ENCODE data around the gene SLC7A10. TPM values are rescaled to one million over a fixed set of nuclear protein-coding genes. Genes with fewer than 3 reads are reported as not detected.
"Not testable (repeated sequence)": the region's sequence is repeated elsewhere in the genome, so short reads cannot be mapped to it uniquely, and the experiment has no call there.

SLC7A10 gene
- total RNA-seq, 1 donor from 2014 or later, result not detected

DNA sequence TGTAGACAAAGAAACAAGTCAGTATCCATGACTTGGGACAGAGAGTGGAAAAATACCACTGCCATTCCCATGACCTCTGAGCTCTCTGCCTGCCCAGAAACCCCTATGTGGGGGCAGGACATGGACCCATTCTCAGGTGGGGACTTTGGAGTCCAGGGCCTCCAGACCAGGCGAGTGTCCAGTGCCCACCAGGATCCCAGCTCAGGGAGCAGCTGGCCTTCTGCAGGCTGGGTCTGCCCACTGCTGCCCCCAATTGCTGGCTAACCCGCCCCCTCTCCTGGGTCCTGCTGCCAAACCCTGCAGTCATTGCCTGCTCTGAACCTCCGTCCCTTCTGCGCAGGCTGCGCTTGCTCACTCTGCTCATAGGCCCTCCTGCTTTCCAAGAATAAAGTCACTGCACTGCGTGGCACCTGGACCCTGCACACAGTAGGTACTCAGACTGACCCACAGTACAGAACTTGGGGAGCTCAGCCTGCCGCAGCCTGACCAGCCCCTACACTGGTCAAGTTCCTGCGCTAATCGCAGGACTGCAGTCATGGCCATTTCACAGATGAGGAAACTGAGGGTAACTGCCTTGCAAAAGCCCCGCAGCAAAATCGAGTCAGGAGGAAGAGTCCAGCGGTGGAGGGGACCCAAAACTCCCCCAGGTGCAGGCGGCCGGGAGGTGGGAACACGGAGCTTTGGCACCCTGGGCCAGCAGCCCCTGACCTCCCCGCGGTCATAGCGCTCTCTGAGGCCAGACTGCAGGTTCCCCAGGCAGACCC, 774 bp downstream of the SLC7A10 start:
- Histone ChIP-seq H3K4me3 (peak overlapping the region; percentile 14 to 16), H3K27me3 (peaks cover 16% of the 10 kb centered on the region), H3K36me3 (no peaks in the 10 kb centered on the region), H3K27ac (no peak overlapping the region), H3K9me3 (peaks cover 13 to 17% of the 10 kb centered on the region in 2 donors), H3K4me1 (no peaks in the 10 kb centered on the region)
- TF ChIP-seq, protein P1, sequence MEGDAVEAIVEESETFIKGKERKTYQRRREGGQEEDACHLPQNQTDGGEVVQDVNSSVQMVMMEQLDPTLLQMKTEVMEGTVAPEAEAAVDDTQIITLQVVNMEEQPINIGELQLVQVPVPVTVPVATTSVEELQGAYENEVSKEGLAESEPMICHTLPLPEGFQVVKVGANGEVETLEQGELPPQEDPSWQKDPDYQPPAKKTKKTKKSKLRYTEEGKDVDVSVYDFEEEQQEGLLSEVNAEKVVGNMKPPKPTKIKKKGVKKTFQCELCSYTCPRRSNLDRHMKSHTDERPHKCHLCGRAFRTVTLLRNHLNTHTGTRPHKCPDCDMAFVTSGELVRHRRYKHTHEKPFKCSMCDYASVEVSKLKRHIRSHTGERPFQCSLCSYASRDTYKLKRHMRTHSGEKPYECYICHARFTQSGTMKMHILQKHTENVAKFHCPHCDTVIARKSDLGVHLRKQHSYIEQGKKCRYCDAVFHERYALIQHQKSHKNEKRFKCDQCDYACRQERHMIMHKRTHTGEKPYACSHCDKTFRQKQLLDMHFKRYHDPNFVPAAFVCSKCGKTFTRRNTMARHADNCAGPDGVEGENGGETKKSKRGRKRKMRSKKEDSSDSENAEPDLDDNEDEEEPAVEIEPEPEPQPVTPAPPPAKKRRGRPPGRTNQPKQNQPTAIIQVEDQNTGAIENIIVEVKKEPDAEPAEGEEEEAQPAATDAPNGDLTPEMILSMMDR (IDR thresholded peaks at IDR 0.05), result no peak
- no peak for DNase-seq (ENCODE audit: low spot score in 2 of 2)
- intact Hi-C loops (cut with DNase I), result no loop called here

DNA sequence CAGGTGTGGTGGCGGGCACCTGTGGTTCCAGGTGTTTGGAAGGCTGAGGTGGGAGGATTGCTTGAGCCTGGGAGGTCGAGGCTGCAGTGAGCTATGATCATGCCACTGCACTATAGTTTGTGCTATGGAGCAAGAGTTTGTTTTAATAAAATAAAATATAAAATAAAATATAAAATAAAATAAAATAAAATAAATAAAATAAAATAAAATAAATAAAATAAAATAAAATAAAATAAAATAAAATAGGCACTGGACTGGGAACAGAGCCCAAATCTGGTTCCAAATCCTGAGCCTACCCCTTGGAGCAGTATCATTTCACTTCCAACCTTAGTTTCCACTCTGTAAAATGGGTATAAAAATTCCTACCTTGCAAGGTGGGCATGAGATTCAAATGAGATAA, 3.4 kb downstream of the SLC7A10 start:
- H3K27me3 ChIP-seq, result peaks cover 16% of the 10 kb centered on the region
- H3K9me3 ChIP-seq; DNase-seq (ENCODE audit: low spot score in 2 of 2); H3K36me3 ChIP-seq; H3K27ac ChIP-seq; intact Hi-C loops (cut with DNase I); H3K4me3 ChIP-seq; H3K4me1 ChIP-seq: not testable (repeated sequence)

DNA sequence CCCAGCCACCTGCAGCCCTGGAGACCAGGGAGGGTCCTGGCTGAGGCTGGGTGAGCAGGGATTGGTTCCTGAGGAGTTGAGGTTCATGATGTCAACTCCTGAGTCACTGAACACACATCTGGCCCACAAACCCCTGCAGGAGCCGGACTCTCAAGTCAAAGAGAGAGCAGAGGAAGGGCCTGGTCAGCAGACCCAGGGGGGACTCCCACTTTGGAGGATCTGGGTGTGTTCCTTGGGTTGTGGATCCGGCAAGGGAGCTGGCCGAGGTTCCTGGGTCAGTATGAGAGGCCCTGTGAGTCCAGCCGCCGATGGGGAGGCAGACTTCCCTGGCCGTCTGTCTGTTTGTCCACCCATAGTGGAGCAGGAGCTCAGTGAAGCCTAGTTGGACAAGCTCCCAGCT, 4.0 kb downstream of the SLC7A10 start:
- DNase-seq (ENCODE audit: low spot score in 2 of 2), result no peak
- no peaks in the 10 kb centered on the region for H3K36me3 ChIP-seq
- no peak overlapping the region for H3K27ac ChIP-seq
- no peak overlapping the region for H3K4me3 ChIP-seq
- H3K4me1 ChIP-seq, result no peaks in the 10 kb centered on the region
- intact Hi-C loops (cut with DNase I), result no loop called here
- no peaks in the 10 kb centered on the region for H3K9me3 ChIP-seq
- TF ChIP-seq, protein P1 (IDR thresholded peaks at IDR 0.05), result no peak
- H3K27me3 ChIP-seq, result peaks cover 10% of the 10 kb centered on the region

DNA sequence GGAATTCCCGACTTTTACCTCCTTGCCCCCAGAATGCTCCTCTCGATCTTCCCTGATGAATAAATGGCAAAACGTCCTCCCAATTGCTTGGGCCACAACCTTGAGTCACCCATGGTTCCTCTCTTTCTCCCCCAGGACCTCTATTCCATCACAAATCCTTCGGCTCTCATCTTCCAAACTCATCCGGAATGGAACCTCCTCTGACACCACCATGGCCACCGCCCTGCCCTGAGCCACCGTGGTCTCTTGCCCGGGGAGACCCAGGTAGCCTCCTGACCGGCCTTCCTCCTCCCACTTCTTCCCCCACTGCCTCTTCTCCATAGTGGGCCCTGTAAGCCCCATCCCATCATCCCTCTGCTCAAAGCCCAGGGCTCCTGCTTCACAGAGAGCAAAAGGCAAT, 4.9 kb downstream of the SLC7A10 start:
- Histone ChIP-seq H3K27ac (no peak overlapping the region), H3K4me1 (no peaks in the 10 kb centered on the region), H3K36me3 (no peaks in the 10 kb centered on the region), H3K9me3 (no peaks in the 10 kb centered on the region), H3K4me3 (no peak overlapping the region), H3K27me3 (peaks cover 7% of the 10 kb centered on the region)
- TF ChIP-seq, protein P1 (IDR thresholded peaks at IDR 0.05), result no peak
- no peak for DNase-seq (ENCODE audit: low spot score in 2 of 2)
- intact Hi-C loops (cut with DNase I), result no loop called here

DNA sequence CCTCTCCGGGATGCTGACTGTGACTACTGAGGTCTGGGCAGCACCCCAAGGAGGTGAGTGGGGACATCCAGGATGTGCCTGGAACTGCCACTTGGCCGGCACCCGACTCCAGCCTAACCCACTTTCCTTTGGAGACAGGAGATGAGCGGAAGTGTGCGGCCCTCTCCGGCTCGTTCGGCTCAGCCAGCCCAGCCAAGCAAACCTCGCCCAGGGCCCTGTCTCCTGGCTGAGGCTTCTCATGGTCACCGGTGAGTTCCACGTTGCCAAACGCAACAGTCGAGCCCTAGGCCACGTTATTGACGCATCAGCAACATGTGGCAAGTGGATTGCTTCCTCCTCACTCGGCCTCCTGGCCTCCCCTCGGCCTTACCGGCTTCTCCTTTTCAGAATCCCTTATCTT, 5.5 kb downstream of the SLC7A10 start:
- no peak for DNase-seq (ENCODE audit: low spot score in 2 of 2)
- intact Hi-C loops (cut with DNase I), result no loop called here

DNA sequence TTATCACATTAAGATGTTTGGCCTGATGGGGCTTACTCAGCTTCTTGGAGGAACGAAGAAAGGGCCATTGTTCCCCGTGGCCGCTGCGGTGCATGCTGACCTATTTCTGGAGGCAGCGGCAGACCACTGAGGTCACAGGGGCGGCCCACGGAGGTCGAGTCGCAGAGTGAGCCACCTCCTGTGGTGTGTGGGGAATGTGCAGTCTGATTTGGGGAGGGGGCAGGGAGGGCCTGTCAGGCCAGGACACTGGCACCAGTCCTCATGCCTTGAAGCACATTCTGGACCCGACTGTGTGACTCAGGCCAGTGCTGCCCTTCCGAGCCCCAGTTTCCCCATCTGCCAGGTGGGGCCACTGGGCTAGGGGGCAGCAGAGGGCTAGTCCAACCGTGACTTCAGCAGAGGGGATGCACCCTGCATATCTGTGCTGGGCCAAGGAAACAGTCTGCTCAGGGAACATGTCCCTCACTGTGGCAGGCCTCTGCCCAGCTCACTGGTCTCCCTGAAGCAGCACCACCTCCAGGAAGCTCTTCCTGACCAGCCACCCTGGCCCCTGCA, 6.3 kb downstream of the SLC7A10 start:
- no peak overlapping the region for H3K4me3 ChIP-seq
- intact Hi-C loops (cut with DNase I), result no loop called here
- no peak for DNase-seq (ENCODE audit: low spot score in 2 of 2)
- H3K36me3 ChIP-seq, result no peaks in the 10 kb centered on the region
- no peaks in the 10 kb centered on the region for H3K9me3 ChIP-seq
- no peaks in the 10 kb centered on the region for H3K27me3 ChIP-seq
- no peaks in the 10 kb centered on the region for H3K4me1 ChIP-seq
- TF ChIP-seq, protein P1 (IDR thresholded peaks at IDR 0.05), result no peak
- H3K27ac ChIP-seq, result no peak overlapping the region

More for the DNA sequence above, 5.5 kb downstream of the SLC7A10 start:
- TF ChIP-seq, protein P1 (IDR thresholded peaks at IDR 0.05), result no peak
- Histone ChIP-seq H3K9me3 (no peaks in the 10 kb centered on the region), H3K4me3 (no peak overlapping the region), H3K27ac (no peak overlapping the region), H3K36me3 (no peaks in the 10 kb centered on the region), H3K4me1 (no peaks in the 10 kb centered on the region), H3K27me3 (peaks cover 5% of the 10 kb centered on the region)

Data from ascending aorta (tissue), 2 donors.